ENCODE data around the gene MAPK4. TPM values are rescaled to one million over a fixed set of nuclear protein-coding genes. Genes with fewer than 3 reads are reported as not detected.

Gene MAPK4
- total and polyA plus RNA-seq, 2 of the 4 experiments (the other 2 are of a cell fraction), result not detected

DNA sequence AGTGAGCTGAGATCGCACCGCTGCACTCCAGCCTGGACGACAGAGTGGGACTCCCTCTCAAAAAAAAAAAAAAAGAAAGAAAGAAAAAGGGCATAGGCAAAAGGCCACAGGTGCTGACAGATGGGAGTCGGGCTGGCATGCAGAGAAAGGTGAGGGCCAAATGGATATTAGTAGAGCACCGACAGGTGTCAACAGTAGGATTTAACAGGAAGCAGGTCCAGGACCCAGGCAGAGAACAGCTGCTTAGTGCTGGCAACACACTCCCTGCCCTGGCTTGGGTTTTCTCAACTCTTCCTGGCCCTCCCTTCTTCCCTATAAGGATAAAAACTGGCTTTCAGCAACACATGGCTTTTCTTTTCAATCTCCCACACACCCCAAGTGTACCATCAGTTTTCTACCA is 175.0 kb downstream of the MAPK4 start:
- no CpG with 5 or more reads among the region's 5 CpGs for WGBS, 2 experiments (ENCODE audit: extremely low coverage in 2 of 2, insufficient read length in 1 of 2)
- no peak overlapping the region for H3K18ac ChIP-seq (ENCODE audit: low read depth, low read length)
- H2AK9ac ChIP-seq (replicated peaks; ENCODE audit: low read depth, low read length, poor library complexity), result no peak overlapping the region
- no peaks in the 10 kb centered on the region for H3K9me1 ChIP-seq (ENCODE audit: insufficient read depth, low read length)
- BruUV-seq (replicated peaks), result no TSS peak
- H4K20me1 ChIP-seq (ENCODE audit: insufficient read depth, low read length), result no peaks in the 10 kb centered on the region
- no peak overlapping the region for H3K14ac ChIP-seq (replicated peaks; ENCODE audit: low read depth, low read length)
- H2BK20ac ChIP-seq (ENCODE audit: low read depth, low read length), result no peak overlapping the region
- H2AFZ ChIP-seq (replicated peaks; ENCODE audit: low read length, poor library complexity), result no peak overlapping the region
- H3K56ac ChIP-seq (ENCODE audit: extremely low read depth, insufficient read depth, low read length), result no peak overlapping the region
- ChIA-PET CTCF (no interaction called here), POLR2A (ENCODE audit: unreplicated experiment) (no interaction called here)
- no peaks in the 10 kb centered on the region for H3K9me3 ChIP-seq (ENCODE audit: control insufficient read depth, insufficient read depth, low read length)
- H3K4ac ChIP-seq (ENCODE audit: low read depth, low read length), result no peak overlapping the region
- ATAC-seq (ENCODE audit: low read depth), result no peak
- H4K5ac ChIP-seq (ENCODE audit: low read depth, low read length), result no peak overlapping the region
- in situ Hi-C loops (cut with MboI; ENCODE audit: low sequenced_read_pairs), result no loop called here
- dilution Hi-C loops (cut with HindIII; ENCODE audit: low sequenced_read_pairs, unreplicated experiment), result no loop called here
- no peak overlapping the region for H3K4me3 ChIP-seq (ENCODE audit: insufficient read depth, low read depth, low read length)
- intact Hi-C loops (cut with micrococcal nuclease), result no loop called here
- TF ChIP-seq MAZ (IDR thresholded peaks at IDR 0.05; ENCODE audit: borderline replicate concordance, low read depth, low read length), result no peak
- no peak for TF ChIP-seq SMC3 (IDR thresholded peaks at IDR 0.05; ENCODE audit: low read depth, low read length)
- no peak for TF ChIP-seq FOS (IDR thresholded peaks at IDR 0.05; ENCODE audit: low read depth, low read length)
- no peak for TF ChIP-seq POLR2A (IDR thresholded peaks at IDR 0.05; ENCODE audit: low read depth, low read length)
- no peak for TF ChIP-seq RCOR1 (IDR thresholded peaks at IDR 0.05; ENCODE audit: insufficient replicate concordance, low read length)
- TF ChIP-seq MAFK (IDR thresholded peaks at IDR 0.05; ENCODE audit: low read depth, low read length), result no peak
- TF ChIP-seq CHD1 (IDR thresholded peaks at IDR 0.05; ENCODE audit: low read depth, low read length), result no peak
- no peak for TF ChIP-seq BHLHE40 (IDR thresholded peaks at IDR 0.05; ENCODE audit: low read depth, low read length)
- no peak for TF ChIP-seq USF2 (IDR thresholded peaks at IDR 0.05; ENCODE audit: low read depth, low read length)
- no peak for TF ChIP-seq RAD21 (IDR thresholded peaks at IDR 0.05; ENCODE audit: low read length)
- no peak for TF ChIP-seq NFE2L2 (IDR thresholded peaks at IDR 0.05; ENCODE audit: low read depth, low read length)
- no peak for TF ChIP-seq MXI1 (IDR thresholded peaks at IDR 0.05; ENCODE audit: borderline replicate concordance, low read depth, low read length)
- TF ChIP-seq CEBPB (IDR thresholded peaks at IDR 0.05; ENCODE audit: low read depth, low read length), result no peak
- TF ChIP-seq, protein P1, sequence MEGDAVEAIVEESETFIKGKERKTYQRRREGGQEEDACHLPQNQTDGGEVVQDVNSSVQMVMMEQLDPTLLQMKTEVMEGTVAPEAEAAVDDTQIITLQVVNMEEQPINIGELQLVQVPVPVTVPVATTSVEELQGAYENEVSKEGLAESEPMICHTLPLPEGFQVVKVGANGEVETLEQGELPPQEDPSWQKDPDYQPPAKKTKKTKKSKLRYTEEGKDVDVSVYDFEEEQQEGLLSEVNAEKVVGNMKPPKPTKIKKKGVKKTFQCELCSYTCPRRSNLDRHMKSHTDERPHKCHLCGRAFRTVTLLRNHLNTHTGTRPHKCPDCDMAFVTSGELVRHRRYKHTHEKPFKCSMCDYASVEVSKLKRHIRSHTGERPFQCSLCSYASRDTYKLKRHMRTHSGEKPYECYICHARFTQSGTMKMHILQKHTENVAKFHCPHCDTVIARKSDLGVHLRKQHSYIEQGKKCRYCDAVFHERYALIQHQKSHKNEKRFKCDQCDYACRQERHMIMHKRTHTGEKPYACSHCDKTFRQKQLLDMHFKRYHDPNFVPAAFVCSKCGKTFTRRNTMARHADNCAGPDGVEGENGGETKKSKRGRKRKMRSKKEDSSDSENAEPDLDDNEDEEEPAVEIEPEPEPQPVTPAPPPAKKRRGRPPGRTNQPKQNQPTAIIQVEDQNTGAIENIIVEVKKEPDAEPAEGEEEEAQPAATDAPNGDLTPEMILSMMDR (conservative IDR thresholded peaks at IDR 0.05; ENCODE audit: low read depth, low read length), result no peak
- TF ChIP-seq RFX5 (IDR thresholded peaks at IDR 0.05; ENCODE audit: low read depth, low read length), result no peak
- no peak overlapping the region for H2BK120ac ChIP-seq (ENCODE audit: low read depth, low read length)
- H3K9ac ChIP-seq (ENCODE audit: low read depth, low read length), result no peak overlapping the region
- no peaks in the 10 kb centered on the region for H3K36me3 ChIP-seq (ENCODE audit: control insufficient read depth, insufficient read depth, low read length)
- no peak overlapping the region for H2BK15ac ChIP-seq (ENCODE audit: low read depth, low read length)
- H3K4me2 ChIP-seq (ENCODE audit: low read depth, low read length), result no peak overlapping the region
- H4K91ac ChIP-seq (ENCODE audit: insufficient read depth, low read depth, low read length), result no peak overlapping the region
- no peak overlapping the region for H3K27ac ChIP-seq (ENCODE audit: insufficient read depth, low read length)
- H3K4me1 ChIP-seq (ENCODE audit: control insufficient read depth, insufficient read depth, low read length), result no peaks in the 10 kb centered on the region
- DNase-seq, result no peak
- H4K8ac ChIP-seq (ENCODE audit: low read depth in 2 of 2, low read length in 2 of 2), result no peak overlapping the region
- no peak overlapping the region for H3K23ac ChIP-seq (ENCODE audit: low read depth, low read length)
- H3K79me1 ChIP-seq (ENCODE audit: low read depth in 1 of 2, low read length in 2 of 2), result no peaks in the 10 kb centered on the region
- H2BK5ac ChIP-seq (ENCODE audit: low read depth, low read length, poor library complexity, severe bottlenecking), result no peak overlapping the region
- no peak overlapping the region for H2AK5ac ChIP-seq (ENCODE audit: low read depth, low read length)
- no peaks in the 10 kb centered on the region for H3K27me3 ChIP-seq (ENCODE audit: control insufficient read depth, insufficient read depth, low read length)
